ENCODE results near the gene FGD5.

GRCh38 chr3:14793858-14794234 is 24.9 kb upstream of the FGD5 start:
- TF ChIP-seq E2F4 (CRISPR knock-in tag; IDR thresholded peaks at IDR 0.05; ENCODE audit: low read depth) (no peak), TAF1 (IDR thresholded peaks at IDR 0.05; ENCODE audit: control insufficient read depth, extremely low read depth, insufficient read depth, low read length, severe bottlenecking) (no peak), MTA1 (IDR thresholded peaks at IDR 0.05; ENCODE audit: borderline replicate concordance) (no peak), RBFOX2 (IDR thresholded peaks at IDR 0.05; ENCODE audit: low read depth, low read length) (no peak)

All from K562 (cell line).